Neural cell (in vitro differentiated cells): ENCODE data around the gene CD247. TPM values are rescaled to one million over a fixed set of nuclear protein-coding genes. Genes with fewer than 3 reads are reported as not detected.

Source experiments
- H2AFZ ChIP-seq: fragments of 200-600, 300-800 bp; sonication (generic), shearing (Covaris generic); 2 replicates; pipeline ENCODE4 v1.6.0; 2014; ENCODE audit warnings: low read depth, mild to moderate bottlenecking, antibody characterized with exemption, low read length, moderate library complexity
- H3F3A ChIP-seq: fragments of 200-600 bp; shearing (Covaris generic); 2 replicates; pipeline ENCODE4 v1.6.1; 2016; ENCODE audit warnings: mild to moderate bottlenecking, moderate library complexity, mixed read lengths, antibody characterized with exemption, low read length; ENCODE audit not compliant: insufficient read depth, poor library complexity, severe bottlenecking
- H3K27ac ChIP-seq: fragments of 200-600, 300-800 bp; sonication (generic), shearing (Covaris generic); 2 replicates; pipeline ENCODE4 v1.5.1; 2014; ENCODE audit warnings: mild to moderate bottlenecking, low read length, moderate library complexity
- H3K27me3 ChIP-seq: fragments of 300-800, 200-600 bp; sonication (generic), shearing (Covaris generic); 2 replicates; pipeline ENCODE4 v1.6.0; 2014; ENCODE audit warnings: mild to moderate bottlenecking, low read depth, low read length, moderate library complexity; ENCODE audit not compliant: insufficient read depth
- H3K36me3 ChIP-seq: fragments of 300-800, 200-600 bp; sonication (generic), shearing (Covaris generic); 2 replicates; pipeline ENCODE4 v1.5.1; 2014; ENCODE audit warnings: mild to moderate bottlenecking, antibody characterized with exemption, low read length, moderate library complexity; ENCODE audit not compliant: insufficient read depth
- H3K4me2 ChIP-seq: fragments of 300-800, 200-600 bp; sonication (generic), shearing (Covaris generic); 2 replicates; pipeline ENCODE4 v1.6.0; 2014; ENCODE audit warnings: mild to moderate bottlenecking, low read length
- H3K4me3 ChIP-seq: fragments of 300-800, 200-600 bp; sonication (generic), shearing (Covaris generic); 2 replicates; pipeline ENCODE4 v1.5.1; 2014; ENCODE audit warnings: mild to moderate bottlenecking, low read length, moderate library complexity
- H3K79me2 ChIP-seq: fragments of 200-600 bp; shearing (Covaris generic); replicated peaks from 2 replicates; pipeline ENCODE4 v1.6.0; 2014; ENCODE audit warnings: mild to moderate bottlenecking, low read length, moderate library complexity; ENCODE audit not compliant: insufficient read depth
- H3K9ac ChIP-seq: fragments of 300-800, 200-600 bp; sonication (generic), shearing (Covaris generic); 2 replicates; pipeline ENCODE4 v1.6.1; 2016; ENCODE audit warnings: mild to moderate bottlenecking, low read length, mixed read lengths
- H3K9me2 ChIP-seq: fragments of 200-600 bp; shearing (Covaris generic); 2 replicates; pipeline ENCODE4 v1.6.1; 2016; ENCODE audit warnings: mild to moderate bottlenecking, low read length, mixed read lengths; ENCODE audit not compliant: insufficient read depth
- H3K9me3 ChIP-seq: fragments of 200-600, 300-800 bp; sonication (generic), shearing (Covaris generic); 2 replicates; pipeline ENCODE4 v1.6.1; 2016; ENCODE audit warnings: mild to moderate bottlenecking, mixed run types, low read length, moderate library complexity, mixed read lengths
- H4K20me1 ChIP-seq: fragments of 200-600 bp; shearing (Covaris generic); 2 replicates; pipeline ENCODE4 v1.6.1; 2016; ENCODE audit warnings: mild to moderate bottlenecking, mixed run types; ENCODE audit not compliant: insufficient read depth
- EP300 ChIP-seq: fragments of 450-650 bp; conservative IDR thresholded peaks from 2 replicates; pipeline ENCODE4 v1.6.1; 2014; ENCODE audit warnings: antibody characterized with exemption, mild to moderate bottlenecking, moderate library complexity; ENCODE audit not compliant: poor library complexity, severe bottlenecking
- EZH2 ChIP-seq: fragments of 200-600, 300-800 bp; shearing (Covaris generic), sonication (generic); IDR thresholded peaks from 2 replicates; pipeline ENCODE4 v1.6.1; 2014; ENCODE audit warnings: antibody characterized with exemption, low read length, borderline replicate concordance, mild to moderate bottlenecking; ENCODE audit not compliant: insufficient read depth, poor library complexity, severe bottlenecking
- MXI1 ChIP-seq: fragments of 450-650 bp; conservative IDR thresholded peaks from 2 replicates; pipeline ENCODE4 v1.6.1; 2014; ENCODE audit warnings: antibody characterized with exemption, mild to moderate bottlenecking; ENCODE audit not compliant: poor library complexity, severe bottlenecking
- POLR2AphosphoS5 ChIP-seq: IDR thresholded peaks from 2 replicates; pipeline ENCODE4 v1.6.1; 2012
- RAD21 ChIP-seq: fragments of 450-650 bp; conservative IDR thresholded peaks from 2 replicates; pipeline ENCODE4 v1.6.1; 2014; ENCODE audit warnings: antibody characterized with exemption, mild to moderate bottlenecking, moderate library complexity
- SMC3 ChIP-seq: fragments of 450-650 bp; conservative IDR thresholded peaks from 2 replicates; pipeline ENCODE4 v1.6.1; 2014; ENCODE audit warnings: antibody characterized with exemption, mild to moderate bottlenecking, moderate library complexity; ENCODE audit not compliant: poor library complexity
- TAF1 ChIP-seq: IDR thresholded peaks from 2 replicates; pipeline ENCODE4 v1.6.1; 2012; ENCODE audit warnings: low read depth
- polyA plus RNA-seq: library from polyadenylated mRNA; depleted of rRNA; stranded (reverse); fragments of >200 nt; gene quantifications from 2 replicates; pipeline ENCODE4 v1.2.3, GENCODE V29; 2014
- TF ChIP-seq, protein P1 (sequence below): IDR thresholded peaks from 2 replicates; pipeline ENCODE4 v1.6.1; 2012; ENCODE audit warnings: borderline replicate concordance
- TF ChIP-seq, protein P2 (sequence below): fragments of 450-650 bp; IDR thresholded peaks from 2 replicates; pipeline ENCODE4 v1.5.1; 2014; ENCODE audit warnings: antibody characterized with exemption, mild to moderate bottlenecking, moderate library complexity; ENCODE audit not compliant: poor library complexity, severe bottlenecking

The CD247 gene
- polyA plus RNA-seq, 1 donor from 2014 or later = not detected

- H2AFZ ChIP-seq = no peak overlapping the region
- no peak overlapping the region for H3K9ac ChIP-seq
- no peaks in the 10 kb centered on the region for H3K27me3 ChIP-seq
- no peaks in the 10 kb centered on the region for H3K36me3 ChIP-seq
- H3K27ac ChIP-seq = no peak overlapping the region
- H3K4me3 ChIP-seq = no peak overlapping the region
- TF ChIP-seq POLR2AphosphoS5 (no peak), MXI1 (no peak), EP300 (no peak)
- TF ChIP-seq, protein P1, sequence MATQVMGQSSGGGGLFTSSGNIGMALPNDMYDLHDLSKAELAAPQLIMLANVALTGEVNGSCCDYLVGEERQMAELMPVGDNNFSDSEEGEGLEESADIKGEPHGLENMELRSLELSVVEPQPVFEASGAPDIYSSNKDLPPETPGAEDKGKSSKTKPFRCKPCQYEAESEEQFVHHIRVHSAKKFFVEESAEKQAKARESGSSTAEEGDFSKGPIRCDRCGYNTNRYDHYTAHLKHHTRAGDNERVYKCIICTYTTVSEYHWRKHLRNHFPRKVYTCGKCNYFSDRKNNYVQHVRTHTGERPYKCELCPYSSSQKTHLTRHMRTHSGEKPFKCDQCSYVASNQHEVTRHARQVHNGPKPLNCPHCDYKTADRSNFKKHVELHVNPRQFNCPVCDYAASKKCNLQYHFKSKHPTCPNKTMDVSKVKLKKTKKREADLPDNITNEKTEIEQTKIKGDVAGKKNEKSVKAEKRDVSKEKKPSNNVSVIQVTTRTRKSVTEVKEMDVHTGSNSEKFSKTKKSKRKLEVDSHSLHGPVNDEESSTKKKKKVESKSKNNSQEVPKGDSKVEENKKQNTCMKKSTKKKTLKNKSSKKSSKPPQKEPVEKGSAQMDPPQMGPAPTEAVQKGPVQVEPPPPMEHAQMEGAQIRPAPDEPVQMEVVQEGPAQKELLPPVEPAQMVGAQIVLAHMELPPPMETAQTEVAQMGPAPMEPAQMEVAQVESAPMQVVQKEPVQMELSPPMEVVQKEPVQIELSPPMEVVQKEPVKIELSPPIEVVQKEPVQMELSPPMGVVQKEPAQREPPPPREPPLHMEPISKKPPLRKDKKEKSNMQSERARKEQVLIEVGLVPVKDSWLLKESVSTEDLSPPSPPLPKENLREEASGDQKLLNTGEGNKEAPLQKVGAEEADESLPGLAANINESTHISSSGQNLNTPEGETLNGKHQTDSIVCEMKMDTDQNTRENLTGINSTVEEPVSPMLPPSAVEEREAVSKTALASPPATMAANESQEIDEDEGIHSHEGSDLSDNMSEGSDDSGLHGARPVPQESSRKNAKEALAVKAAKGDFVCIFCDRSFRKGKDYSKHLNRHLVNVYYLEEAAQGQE = no peak
- TF ChIP-seq, protein P2, sequence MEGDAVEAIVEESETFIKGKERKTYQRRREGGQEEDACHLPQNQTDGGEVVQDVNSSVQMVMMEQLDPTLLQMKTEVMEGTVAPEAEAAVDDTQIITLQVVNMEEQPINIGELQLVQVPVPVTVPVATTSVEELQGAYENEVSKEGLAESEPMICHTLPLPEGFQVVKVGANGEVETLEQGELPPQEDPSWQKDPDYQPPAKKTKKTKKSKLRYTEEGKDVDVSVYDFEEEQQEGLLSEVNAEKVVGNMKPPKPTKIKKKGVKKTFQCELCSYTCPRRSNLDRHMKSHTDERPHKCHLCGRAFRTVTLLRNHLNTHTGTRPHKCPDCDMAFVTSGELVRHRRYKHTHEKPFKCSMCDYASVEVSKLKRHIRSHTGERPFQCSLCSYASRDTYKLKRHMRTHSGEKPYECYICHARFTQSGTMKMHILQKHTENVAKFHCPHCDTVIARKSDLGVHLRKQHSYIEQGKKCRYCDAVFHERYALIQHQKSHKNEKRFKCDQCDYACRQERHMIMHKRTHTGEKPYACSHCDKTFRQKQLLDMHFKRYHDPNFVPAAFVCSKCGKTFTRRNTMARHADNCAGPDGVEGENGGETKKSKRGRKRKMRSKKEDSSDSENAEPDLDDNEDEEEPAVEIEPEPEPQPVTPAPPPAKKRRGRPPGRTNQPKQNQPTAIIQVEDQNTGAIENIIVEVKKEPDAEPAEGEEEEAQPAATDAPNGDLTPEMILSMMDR = no peak
- no peaks in the 10 kb centered on the region for H3F3A ChIP-seq
- H3K9me3 ChIP-seq = no peaks in the 10 kb centered on the region
- H3K4me2 ChIP-seq = no peak overlapping the region
- H3K9me2 ChIP-seq = no peaks in the 10 kb centered on the region
- H4K20me1 ChIP-seq = no peaks in the 10 kb centered on the region
- no peaks in the 10 kb centered on the region for H3K79me2 ChIP-seq
These were observed 94.4 kb downstream of the CD247 start for GRCh38 chr1:167423684-167424619.

DNA sequence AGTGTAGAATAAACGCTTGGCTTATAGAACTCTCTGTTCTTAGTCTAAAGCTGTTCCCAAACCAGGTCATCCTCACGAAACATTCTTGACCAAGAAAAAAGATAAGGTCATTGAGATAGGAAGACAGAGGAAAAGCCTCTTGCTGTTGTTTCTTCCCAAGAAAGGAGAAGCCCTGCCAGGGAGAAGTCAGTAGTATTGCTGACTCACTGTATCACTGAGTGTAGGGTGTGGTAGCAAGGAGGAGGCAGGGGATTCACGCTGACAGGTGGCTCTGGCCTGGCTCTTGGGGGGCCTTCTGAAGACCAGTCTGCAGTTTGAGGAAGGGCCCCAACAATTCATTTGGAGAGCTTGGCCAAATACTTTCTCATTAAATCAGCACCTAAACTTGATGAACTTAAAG lies 97.8 kb downstream of the CD247 start:
- Histone ChIP-seq H3K79me2 (no peaks in the 10 kb centered on the region), H3K27ac (no peak overlapping the region), H3K27me3 (no peaks in the 10 kb centered on the region), H3K9me2 (no peaks in the 10 kb centered on the region), H3K9me3 (no peaks in the 10 kb centered on the region), H3K4me3 (no peak overlapping the region), H4K20me1 (no peaks in the 10 kb centered on the region), H3F3A (no peaks in the 10 kb centered on the region), H3K36me3 (no peaks in the 10 kb centered on the region), H3K9ac (no peak overlapping the region), H3K4me2 (no peak overlapping the region), H2AFZ (no peak overlapping the region)
- no peak for TF ChIP-seq EZH2
- TF ChIP-seq POLR2AphosphoS5 = no peak
- no peak for TF ChIP-seq EP300
- no peak for TF ChIP-seq TAF1
- TF ChIP-seq, protein P2 = no peak
- TF ChIP-seq, protein P1 = no peak
- TF ChIP-seq SMC3 = no peak
- no peak for TF ChIP-seq MXI1
- no peak for TF ChIP-seq RAD21
